Measurements from ENCODE around the gene DOCK8.

DOCK8 gene

GRCh38 chr9:270657-271237, 56.1 kb downstream of the DOCK8 start:
- no peak for DNase-seq

- DNase-seq: no peak
Measured at GRCh38 chr9:272251-273213, 57.9 kb downstream of the DOCK8 start.

DNA sequence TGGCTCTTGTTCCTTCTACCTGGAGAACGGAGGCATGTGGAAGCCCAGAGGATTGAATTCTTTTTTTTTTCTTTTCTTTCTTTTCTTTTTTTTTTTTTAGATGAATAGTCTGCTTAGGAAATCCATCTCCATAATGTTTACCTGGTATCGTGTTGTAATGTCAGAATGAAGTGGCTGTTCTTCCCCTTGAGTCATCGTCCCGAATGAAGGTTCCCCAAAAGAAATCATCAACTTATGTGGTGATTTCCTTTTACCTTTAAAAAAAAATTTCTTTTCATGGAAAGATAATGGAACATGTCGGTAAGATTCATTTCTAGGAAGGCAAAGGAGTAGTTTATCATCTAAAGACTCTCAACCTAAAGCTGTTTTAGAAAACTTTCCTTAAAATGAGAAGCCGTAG, 59.7 kb downstream of the DOCK8 start:
- no peak for DNase-seq

DNA sequence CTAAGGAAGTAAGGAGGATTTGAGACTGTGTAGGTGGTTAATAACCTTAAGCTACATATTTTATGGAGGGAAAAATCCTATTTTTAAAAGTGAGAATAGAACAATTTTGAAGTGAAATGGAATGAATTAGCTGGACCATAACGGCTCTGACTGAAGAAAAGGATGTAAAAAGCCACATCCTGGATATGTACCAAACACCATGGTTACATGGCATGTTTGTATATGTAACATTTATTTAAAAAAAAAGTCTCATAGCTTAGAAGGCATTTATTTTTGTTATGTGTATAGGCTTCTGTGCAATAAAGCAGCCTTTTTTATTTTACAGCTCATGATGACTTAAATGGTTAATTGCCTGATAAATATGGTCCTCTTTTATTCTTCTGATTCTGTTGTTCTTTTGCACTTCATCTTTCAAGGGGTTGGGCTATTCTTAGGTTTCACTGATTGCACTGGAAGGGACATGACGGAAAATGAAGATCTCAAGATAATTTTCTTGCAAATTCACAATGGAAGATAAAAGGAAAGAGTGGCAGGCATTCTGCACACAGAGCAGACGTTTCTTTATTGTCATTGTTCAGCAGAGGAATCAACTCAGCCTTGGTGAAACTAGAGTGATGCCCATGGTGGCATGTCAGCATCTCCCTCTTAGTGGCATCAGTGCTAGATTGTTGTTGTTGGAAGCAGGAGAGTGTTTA, 63.1 kb downstream of the DOCK8 start:
- DNase-seq: no peak

DNA sequence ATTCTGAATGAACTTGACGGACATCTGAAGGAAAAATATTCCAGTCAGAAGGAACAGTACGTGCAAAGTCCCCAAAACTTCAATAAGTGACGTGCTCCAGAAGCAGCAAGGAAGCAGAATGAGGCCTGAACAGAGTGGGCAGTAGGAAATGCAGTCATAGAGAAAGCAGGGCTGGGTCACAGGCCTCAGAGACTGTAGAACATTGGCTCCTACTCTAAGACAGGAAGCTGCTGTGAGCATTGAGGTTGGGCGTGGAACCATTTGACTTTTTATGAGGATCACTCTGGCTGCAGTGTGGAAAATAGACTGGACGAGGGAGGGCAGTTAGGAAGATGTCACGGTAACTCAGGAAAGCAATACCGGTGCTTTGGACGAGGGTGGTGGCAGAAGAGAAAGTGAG, 64.0 kb downstream of the DOCK8 start:
- no peak for DNase-seq

DNA sequence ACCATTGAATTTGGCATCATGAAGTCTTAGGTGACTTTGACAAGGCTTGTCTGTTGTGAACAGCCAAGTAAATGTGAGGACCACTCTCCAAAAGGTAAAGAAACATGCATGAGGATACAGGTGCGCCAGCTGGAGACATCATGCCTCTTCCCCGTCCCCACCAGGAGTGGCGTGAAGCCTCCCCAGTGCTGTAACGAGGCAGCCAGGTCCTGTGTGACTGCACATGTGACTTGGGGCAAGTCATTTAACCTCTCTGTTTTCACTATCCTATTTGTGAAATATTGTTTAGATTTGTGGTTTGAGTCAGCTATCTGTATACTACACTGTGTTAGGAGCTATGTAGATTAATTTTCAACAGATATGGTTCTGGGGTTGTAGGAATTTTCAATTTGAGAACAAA, 65.0 kb downstream of the DOCK8 start:
- DNase-seq: no peak

DNA sequence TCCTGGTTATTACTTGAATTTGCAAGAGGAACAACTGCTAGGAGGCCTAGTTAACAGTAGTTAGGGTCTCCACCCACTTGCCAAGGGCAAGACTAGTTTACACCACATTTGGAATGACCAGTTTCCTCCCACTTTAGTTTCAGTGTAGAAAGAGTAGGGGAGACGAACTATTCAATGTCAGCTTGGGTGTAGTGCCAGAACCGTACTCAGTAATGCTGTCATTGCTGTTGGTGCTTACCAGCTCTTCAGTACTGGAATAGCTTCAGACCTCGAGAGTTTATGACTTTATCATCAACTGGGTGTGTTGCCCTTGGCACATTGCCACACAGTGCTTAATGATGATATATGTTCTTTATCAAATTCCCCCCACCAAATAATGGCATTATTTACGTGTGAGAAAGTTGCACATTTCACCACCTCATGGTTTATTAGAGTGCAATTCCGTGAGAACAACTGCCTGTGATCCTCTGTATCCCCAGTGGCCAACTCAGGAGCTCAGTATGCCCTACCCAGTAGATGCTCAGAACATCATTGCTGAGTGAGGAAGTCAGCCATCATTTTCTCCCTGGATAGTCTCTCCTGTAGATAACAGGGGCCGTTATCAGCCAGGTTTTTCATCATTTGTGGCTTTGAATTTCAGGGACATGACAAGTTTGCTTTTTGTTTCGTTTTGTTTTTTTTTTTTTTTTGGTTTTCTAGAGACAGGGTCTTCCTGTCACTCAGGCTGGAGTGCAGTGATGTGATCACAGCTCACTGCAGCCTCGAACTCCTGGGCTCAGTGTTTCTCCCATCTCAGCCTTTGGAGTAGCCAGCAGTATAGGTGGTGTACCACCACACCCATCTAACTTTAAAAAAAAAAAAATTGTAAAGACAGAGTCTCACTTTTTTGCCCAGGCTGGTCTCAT, 67.3 kb downstream of the DOCK8 start:
- DNase-seq: no peak

DNA sequence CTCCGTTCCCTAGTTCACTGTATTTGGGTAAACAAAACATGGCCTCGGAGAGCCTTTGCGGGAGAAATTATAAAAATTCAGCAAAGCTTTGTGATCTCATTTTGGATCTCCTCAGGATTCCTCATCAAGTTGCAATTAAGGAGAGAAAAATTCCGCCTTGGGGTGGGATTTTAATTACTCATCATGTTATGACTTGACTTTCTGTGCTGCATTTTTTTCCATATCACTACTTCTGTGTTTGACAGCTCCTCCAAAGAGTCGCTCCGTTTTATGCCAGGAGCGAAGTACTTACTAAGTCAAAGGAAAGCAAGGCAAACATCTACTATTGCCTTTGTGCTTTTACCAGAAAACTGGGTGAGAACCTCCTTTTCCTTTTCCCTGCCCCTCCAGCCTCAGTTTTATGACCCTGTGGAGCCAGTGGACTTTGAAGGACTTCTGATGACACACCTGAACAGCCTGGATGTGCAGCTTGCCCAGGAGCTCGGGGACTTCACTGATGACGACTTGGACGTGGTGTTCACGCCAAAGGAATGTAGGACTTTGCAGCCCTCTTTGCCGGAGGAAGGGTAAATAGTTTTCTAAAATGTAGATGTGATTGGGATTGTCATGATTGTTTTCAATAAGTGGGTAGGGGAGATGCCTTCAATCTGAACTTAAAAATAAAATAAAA, 71.5 kb downstream of the DOCK8 start:
- DNase-seq: no peak

- DNase-seq: no peak
Measured at GRCh38 chr9:289121-289520, 74.5 kb downstream of the DOCK8 start.

DNA sequence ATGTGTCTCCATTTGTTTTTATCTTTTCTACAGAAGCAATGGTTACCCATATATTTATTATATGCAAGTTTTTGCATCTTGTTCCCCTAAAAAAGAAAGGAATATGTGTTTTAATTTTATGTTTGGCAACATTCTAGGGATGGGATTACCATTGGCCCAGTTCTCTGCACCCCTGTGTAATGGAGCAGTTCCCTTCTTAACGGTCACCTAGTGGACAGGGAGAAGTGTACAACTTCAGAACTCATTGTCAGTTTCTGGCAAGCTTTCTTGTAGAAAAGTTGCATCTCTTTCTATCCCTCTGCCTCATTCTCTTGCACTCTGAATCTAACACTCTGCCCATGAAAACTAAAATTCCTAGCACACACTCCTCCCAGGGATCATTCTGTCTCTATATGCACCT, 78.2 kb downstream of the DOCK8 start:
- DNase-seq: no peak

- no peak for DNase-seq
Measured at GRCh38 chr9:295576-295975, 80.9 kb downstream of the DOCK8 start.

DNA sequence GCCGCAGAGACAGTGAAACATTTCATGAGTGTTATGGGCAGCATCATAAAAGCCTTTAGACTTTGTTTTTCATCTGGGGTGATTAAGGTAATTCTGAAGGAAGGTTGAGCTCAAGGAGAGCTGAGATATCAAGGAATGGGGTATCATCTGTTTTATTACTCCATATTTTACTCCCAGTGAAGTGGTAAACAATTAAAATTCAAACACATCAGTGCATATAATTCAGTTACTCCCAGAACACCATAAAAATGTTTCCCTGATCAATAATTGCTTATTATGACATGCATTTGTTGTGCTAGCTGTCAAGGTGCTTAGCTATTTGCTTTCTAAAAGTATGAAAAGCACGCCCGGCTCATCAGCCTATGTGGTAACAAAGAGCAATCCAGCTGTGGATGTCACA, 81.7 kb downstream of the DOCK8 start:
- no peak for DNase-seq

GRCh38 chr9:297104-297972, 82.7 kb downstream of the DOCK8 start:
- no peak for DNase-seq

- DNase-seq: no peak
Measured at GRCh38 chr9:303502-303901, 88.8 kb downstream of the DOCK8 start.

- DNase-seq: no peak
Measured at GRCh38 chr9:304106-304505, 89.4 kb downstream of the DOCK8 start.

DNA sequence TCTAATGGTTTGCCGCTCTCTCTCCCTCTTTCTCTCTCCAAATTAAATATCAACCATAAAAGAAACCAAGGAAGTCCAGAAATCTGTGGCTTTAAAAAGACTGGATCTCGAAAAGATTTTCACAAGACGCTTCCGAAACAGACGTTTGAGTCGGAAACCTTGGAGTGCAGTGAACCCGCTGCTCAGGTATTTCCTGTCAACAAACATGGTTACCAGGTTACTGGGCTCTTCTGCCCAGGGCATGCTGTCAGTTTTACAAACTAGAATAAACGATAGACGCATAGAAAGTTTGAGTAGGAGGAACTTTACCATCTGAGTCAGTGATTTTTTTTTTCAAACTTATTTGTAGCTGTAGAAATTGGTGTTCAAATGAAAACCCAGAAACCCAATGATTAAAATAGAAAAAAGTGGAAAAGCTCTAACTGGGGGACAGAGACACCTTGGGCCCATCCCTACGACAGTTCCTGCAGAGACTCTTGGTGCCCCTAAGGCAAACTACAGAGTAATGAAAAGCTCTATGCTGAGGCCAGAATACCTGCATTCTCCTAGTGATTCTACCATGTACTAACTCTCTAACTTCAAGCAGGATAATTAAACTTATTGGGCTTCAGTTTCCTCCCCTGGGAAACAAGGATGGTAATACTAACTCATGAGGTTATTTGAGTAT, 90.0 kb downstream of the DOCK8 start:
- DNase-seq: no peak

DNA sequence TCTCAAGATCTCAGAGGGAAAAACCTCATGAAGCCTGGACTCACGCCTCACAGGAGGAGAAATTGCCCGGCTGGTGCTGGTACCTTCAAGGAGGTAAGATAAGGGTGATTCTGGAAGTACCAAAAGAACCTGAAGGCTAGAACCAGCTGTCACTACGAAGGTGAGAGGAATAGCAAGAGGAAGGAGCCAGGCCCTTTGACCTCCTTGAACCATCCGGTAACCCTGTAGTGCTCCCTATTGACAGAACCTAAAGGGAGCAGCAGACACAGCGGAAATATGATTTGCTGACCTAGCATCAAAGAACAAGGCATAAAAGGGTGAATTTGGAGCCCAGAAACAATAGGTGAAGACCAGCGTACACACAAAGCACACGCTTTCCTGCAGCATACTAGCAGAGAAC, 92.2 kb downstream of the DOCK8 start:
- DNase-seq: no peak

DNA sequence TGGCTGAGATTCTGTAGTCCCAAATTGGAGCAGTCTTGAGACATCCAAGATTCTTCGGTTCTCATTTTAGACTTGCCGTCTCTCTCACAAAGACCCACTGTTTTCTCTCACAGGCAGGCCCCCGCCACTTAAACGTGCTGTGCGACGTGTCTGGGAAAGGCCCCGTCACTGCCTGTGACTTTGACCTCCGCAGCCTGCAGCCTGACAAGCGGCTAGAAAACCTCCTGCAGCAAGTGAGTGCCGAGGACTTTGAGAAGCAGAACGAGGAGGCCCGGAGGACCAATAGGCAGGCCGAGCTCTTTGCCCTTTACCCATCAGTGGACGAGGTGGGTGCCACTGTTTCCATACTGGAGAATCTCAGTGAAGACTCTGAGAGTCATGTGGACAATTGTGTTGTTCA, 97.2 kb downstream of the DOCK8 start:
- no peak for DNase-seq

DNA sequence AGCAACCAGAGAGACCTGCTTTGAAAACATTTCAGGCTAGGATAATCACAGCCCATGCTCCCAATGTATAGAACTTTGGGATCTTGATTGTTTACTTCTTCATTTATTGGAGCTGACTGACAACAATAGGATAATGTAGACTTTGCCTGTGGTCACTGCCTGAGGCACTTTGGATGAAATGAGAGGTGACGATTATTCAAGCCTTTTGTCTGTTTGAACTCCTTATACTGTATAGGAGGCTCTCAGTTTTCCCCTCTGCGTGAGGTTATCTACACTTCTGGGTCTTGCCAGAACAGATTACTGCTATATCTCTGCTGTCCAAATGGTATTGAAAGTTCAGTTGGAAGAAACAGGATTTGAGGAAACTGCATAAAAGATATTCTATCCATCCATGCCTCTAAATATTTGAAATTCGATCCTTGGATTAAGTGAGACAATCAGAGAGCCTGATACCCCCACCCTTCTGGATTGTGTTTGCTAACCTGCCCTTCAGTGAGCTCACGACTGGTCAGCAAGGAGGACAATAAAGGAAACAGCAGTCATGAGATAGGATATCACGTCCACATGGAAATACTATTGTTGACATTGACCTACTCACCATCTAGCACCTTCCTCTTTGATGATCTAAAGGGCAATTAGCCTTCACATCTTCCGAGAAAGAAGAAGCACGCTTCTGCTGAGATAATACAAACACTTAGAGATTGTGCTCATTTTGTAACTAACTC, 98.1 kb downstream of the DOCK8 start:
- DNase-seq: no peak

GRCh38 chr9:316382-316965, 101.8 kb downstream of the DOCK8 start:
- no peak for DNase-seq
